Natural killer cell (primary cell): ENCODE measurements around the gene DGCR8. TPM values are rescaled to one million over a fixed set of nuclear protein-coding genes. Genes with fewer than 3 reads are reported as not detected.

Experiments used
- ATAC-seq, 3 donors: fragments of 150-1000 bp in 2 of 3; fragments of 200-7000 bp in 1 of 3; cut with Tn5 transposase; 1 replicate in 1 of 3; 2 replicates in 2 of 3; pipeline ENCODE4 v1.10.0; 2021; ENCODE audit warnings: mild to moderate bottlenecking in 2 of 3, moderate library complexity in 2 of 3
- DNase-seq, 2 donors: peaks; one replicate each; pipeline versions ENCODE4 v3.0.0 to v3.0.0-alpha.2; 2013 to 2021; ENCODE audit warnings: mixed read lengths in 1 of 2
- H3K27ac ChIP-seq: one replicate; pipeline ENCODE4 v1.5.1; 2013; ENCODE audit warnings: mild to moderate bottlenecking, low read length
- H3K27me3 ChIP-seq: one replicate; pipeline ENCODE4 v1.6.1; 2013; ENCODE audit warnings: low read length; ENCODE audit not compliant: control insufficient read depth, insufficient read depth
- H3K36me3 ChIP-seq: one replicate; pipeline ENCODE4 v1.6.1; 2013; ENCODE audit warnings: low read length; ENCODE audit not compliant: control insufficient read depth, insufficient read depth
- H3K4me1 ChIP-seq: one replicate; pipeline ENCODE4 v1.6.1; 2013; ENCODE audit warnings: low read length; ENCODE audit not compliant: control insufficient read depth, insufficient read depth
- H3K4me3 ChIP-seq: one replicate; pipeline ENCODE4 v1.5.1; 2013; ENCODE audit warnings: low read length
- H3K9me3 ChIP-seq: one replicate; pipeline ENCODE4 v1.6.1; 2013; ENCODE audit warnings: low read length; ENCODE audit not compliant: control insufficient read depth, insufficient read depth
- H3K27ac Mint-ChIP-seq, 2 donors: one replicate each; pipeline ENCODE4 v1.8.0; 2022; ENCODE audit warnings: mild to moderate bottlenecking in 2 of 2, mixed read lengths in 2 of 2, moderate library complexity in 1 of 2
- H3K27me3 Mint-ChIP-seq, 2 donors: one replicate each; pipeline ENCODE4 v1.8.0; 2022; ENCODE audit warnings: low read depth in 2 of 2, mixed read lengths in 2 of 2
- H3K36me3 Mint-ChIP-seq: one replicate; pipeline ENCODE4 v1.8.0; 2022; ENCODE audit warnings: mixed read lengths
- H3K4me1 Mint-ChIP-seq, 2 donors: one replicate each; pipeline ENCODE4 v1.8.0; 2022; ENCODE audit warnings: mixed read lengths in 2 of 2
- H3K4me3 Mint-ChIP-seq: one replicate; pipeline ENCODE4 v1.8.0; 2022; ENCODE audit warnings: mild to moderate bottlenecking, moderate library complexity, mixed read lengths
- H3K9me3 Mint-ChIP-seq, 2 donors: one replicate each; pipeline ENCODE4 v1.8.0; 2022; ENCODE audit warnings: mixed read lengths in 2 of 2
- WGBS: methylation state at CpG from one replicate; pipeline ENCODE4 v1.1.7; 2013; ENCODE audit warnings: missing lambda C conversion rate; ENCODE audit not compliant: insufficient coverage; 5-methylcytosine and 5-hydroxymethylcytosine counted together
- intact Hi-C: fragments of 100-400 bp; cut with micrococcal nuclease; formaldehyde crosslinking; loops from one replicate; pipeline ENCODE4 v1.14.2; 2022
- total RNA-seq, 4 donors: library from RNA; stranded (reverse); fragments of 120-200 nt in 1 of 4; gene quantifications; one replicate each; pipeline versions ENCODE4 v1.2.3 to v1.2.4, GENCODE V29; 2013 to 2022
- TF ChIP-seq, protein P1 (sequence below): fragments of 200-600 bp; IDR thresholded peaks from one replicate; pipeline ENCODE4 v1.8.0; 2022; ENCODE audit warnings: antibody characterized with exemption

The DGCR8 gene
- total RNA-seq, 3 donors from 2014 or later (not counting 1 experiment from before 2014, with no cell fraction given): 45.3 to 64.7 (median 64.0) TPM

DNA sequence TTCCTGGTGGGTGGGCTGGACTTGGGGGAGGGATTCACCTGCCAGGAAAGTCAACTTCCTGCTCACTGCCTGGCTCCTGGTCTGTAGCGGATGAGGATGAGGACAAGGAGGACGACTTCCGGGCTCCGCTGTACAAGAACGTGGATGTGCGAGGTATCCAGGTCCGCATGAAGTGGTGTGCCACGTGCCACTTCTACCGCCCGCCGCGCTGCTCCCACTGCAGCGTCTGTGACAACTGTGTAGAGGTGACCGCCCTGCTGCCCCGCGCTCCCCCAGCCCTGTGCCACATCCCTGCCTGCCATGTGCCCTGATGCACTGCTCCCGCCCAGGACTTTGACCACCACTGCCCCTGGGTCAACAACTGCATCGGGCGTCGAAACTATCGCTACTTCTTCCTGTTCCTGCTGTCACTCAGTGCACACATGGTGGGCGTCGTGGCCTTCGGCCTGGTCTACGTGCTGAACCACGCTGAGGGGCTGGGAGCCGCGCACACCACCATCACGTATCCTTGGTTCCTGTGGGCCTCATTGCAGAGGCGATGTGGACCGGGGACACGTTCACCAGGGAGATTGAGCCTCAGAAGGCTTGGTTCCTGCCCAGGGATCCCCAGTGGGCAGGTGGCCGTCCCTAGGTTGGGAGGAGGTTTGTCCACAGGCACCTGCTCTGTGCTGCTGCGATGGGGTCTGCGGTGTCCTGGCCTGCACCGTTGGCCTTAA is 59.5 kb downstream of the DGCR8 start:
- H3K4me3 Mint-ChIP-seq: no peak overlapping the region
- peaks cover 25% of the 10 kb centered on the region for H3K4me1 ChIP-seq
- no peaks in the 10 kb centered on the region for H3K9me3 Mint-ChIP-seq
- intact Hi-C loops: no loop called here
- no peak for ATAC-seq
- H3K9me3 ChIP-seq: no peaks in the 10 kb centered on the region
- peak overlapping the region in 1 of 2 donors; percentile 40 for H3K27ac Mint-ChIP-seq
- TF ChIP-seq, protein P1, sequence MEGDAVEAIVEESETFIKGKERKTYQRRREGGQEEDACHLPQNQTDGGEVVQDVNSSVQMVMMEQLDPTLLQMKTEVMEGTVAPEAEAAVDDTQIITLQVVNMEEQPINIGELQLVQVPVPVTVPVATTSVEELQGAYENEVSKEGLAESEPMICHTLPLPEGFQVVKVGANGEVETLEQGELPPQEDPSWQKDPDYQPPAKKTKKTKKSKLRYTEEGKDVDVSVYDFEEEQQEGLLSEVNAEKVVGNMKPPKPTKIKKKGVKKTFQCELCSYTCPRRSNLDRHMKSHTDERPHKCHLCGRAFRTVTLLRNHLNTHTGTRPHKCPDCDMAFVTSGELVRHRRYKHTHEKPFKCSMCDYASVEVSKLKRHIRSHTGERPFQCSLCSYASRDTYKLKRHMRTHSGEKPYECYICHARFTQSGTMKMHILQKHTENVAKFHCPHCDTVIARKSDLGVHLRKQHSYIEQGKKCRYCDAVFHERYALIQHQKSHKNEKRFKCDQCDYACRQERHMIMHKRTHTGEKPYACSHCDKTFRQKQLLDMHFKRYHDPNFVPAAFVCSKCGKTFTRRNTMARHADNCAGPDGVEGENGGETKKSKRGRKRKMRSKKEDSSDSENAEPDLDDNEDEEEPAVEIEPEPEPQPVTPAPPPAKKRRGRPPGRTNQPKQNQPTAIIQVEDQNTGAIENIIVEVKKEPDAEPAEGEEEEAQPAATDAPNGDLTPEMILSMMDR: no peak
- H3K27ac ChIP-seq: no peak overlapping the region
- H3K27me3 ChIP-seq: no peaks in the 10 kb centered on the region
- H3K36me3 ChIP-seq: peaks cover 7% of the 10 kb centered on the region
- peaks cover 6 to 30% of the 10 kb centered on the region in 2 donors for H3K4me1 Mint-ChIP-seq
- no peaks in the 10 kb centered on the region for H3K36me3 Mint-ChIP-seq
- DNase-seq: no peak
- H3K4me3 ChIP-seq: no peak overlapping the region
- no peaks in the 10 kb centered on the region for H3K27me3 Mint-ChIP-seq
- 90% methylated on average over 36 of the region's 36 CpGs for WGBS

DNA sequence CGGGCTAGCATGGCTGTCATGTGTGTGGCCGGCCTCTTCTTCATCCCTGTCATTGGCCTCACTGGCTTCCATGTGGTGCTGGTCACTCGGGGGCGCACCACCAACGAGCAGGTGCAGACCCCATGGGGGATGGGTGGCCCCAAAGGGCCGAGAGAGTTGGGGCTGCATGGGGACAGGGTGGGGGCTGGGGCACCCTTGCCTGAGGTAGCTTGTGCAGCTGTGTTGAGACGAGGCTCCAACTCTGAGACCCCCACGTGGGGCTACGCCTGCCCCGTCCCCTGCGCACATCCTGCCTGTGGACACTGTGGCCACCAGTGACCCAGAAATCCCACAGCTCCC is 60.0 kb downstream of the DGCR8 start:
- Histone ChIP-seq H3K4me1 (peaks cover 24% of the 10 kb centered on the region), H3K27me3 (no peaks in the 10 kb centered on the region), H3K9me3 (no peaks in the 10 kb centered on the region), H3K27ac (no peak overlapping the region), H3K36me3 (peaks cover 7% of the 10 kb centered on the region), H3K4me3 (no peak overlapping the region)
- Mint-ChIP-seq H3K4me3 (no peak overlapping the region), H3K27ac (no peak overlapping the region), H3K27me3 (no peaks in the 10 kb centered on the region), H3K9me3 (no peaks in the 10 kb centered on the region), H3K4me1 (peaks cover 6 to 29% of the 10 kb centered on the region in 2 donors), H3K36me3 (no peaks in the 10 kb centered on the region)
- TF ChIP-seq, protein P1: no peak
- ATAC-seq (no peak), DNase-seq (no peak)
- 89% methylated on average over 11 of the region's 11 CpGs for WGBS
- intact Hi-C loops: no loop called here

DNA sequence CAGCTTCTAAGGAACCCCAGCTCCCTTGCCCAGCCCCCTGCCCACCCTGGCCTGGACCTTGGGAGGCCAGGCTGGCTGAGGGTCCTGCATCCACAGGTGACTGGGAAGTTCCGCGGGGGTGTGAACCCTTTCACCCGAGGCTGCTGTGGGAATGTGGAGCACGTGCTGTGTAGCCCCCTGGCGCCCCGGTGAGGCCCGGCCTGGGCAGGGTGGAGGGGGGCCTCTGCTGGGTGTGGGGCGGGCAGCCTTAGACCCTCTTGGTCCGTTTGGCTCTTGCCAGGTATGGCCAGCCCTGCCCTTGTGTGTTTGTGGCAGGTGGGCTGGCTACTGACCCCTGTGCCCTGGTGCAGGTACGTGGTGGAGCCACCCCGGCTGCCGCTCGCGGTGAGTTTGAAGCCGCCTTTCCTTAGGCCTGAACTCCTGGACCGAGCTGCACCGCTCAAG is 60.5 kb downstream of the DGCR8 start:
- intact Hi-C loops: no loop called here
- WGBS: 95% methylated on average over 17 of the region's 17 CpGs

More for the DNA sequence above, 60.5 kb downstream of the DGCR8 start:
- Histone ChIP-seq H3K36me3 (peaks cover 7% of the 10 kb centered on the region), H3K27ac (no peak overlapping the region), H3K4me3 (no peak overlapping the region), H3K9me3 (no peaks in the 10 kb centered on the region), H3K4me1 (peaks cover 20% of the 10 kb centered on the region), H3K27me3 (no peaks in the 10 kb centered on the region)
- DNase-seq: no peak
- TF ChIP-seq, protein P1: no peak
- no peaks in the 10 kb centered on the region for H3K36me3 Mint-ChIP-seq
- no peaks in the 10 kb centered on the region for H3K27me3 Mint-ChIP-seq
- no peak overlapping the region for H3K27ac Mint-ChIP-seq
- no peak for ATAC-seq
- no peak overlapping the region for H3K4me3 Mint-ChIP-seq
- peaks cover 6 to 29% of the 10 kb centered on the region in 2 donors for H3K4me1 Mint-ChIP-seq
- no peaks in the 10 kb centered on the region for H3K9me3 Mint-ChIP-seq
